OCI-LY1 (cell line): ENCODE data around the gene SLC46A3.

Source experiments
- EZH2 ChIP-seq: fragments of 200-600 bp; sonication (generic), shearing (Covaris generic); IDR thresholded peaks from 2 replicates; pipeline ENCODE4 v1.8.0; 2017; ENCODE audit warnings: borderline replicate concordance, mixed run types, mild to moderate bottlenecking, antibody characterized with exemption, low read length, moderate library complexity, mixed read lengths
- TF ChIP-seq, protein P1 (sequence below): fragments of 200-600 bp; sonication (generic), shearing (Covaris generic); IDR thresholded peaks from 2 replicates; pipeline ENCODE4 v1.5.1; 2017; ENCODE audit warnings: mild to moderate bottlenecking, antibody characterized with exemption, low read length, moderate library complexity, mixed read lengths

- TF ChIP-seq, protein P1, sequence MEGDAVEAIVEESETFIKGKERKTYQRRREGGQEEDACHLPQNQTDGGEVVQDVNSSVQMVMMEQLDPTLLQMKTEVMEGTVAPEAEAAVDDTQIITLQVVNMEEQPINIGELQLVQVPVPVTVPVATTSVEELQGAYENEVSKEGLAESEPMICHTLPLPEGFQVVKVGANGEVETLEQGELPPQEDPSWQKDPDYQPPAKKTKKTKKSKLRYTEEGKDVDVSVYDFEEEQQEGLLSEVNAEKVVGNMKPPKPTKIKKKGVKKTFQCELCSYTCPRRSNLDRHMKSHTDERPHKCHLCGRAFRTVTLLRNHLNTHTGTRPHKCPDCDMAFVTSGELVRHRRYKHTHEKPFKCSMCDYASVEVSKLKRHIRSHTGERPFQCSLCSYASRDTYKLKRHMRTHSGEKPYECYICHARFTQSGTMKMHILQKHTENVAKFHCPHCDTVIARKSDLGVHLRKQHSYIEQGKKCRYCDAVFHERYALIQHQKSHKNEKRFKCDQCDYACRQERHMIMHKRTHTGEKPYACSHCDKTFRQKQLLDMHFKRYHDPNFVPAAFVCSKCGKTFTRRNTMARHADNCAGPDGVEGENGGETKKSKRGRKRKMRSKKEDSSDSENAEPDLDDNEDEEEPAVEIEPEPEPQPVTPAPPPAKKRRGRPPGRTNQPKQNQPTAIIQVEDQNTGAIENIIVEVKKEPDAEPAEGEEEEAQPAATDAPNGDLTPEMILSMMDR = peak; percentile 13; the same call in 1 of the 2 replicates
- TF ChIP-seq EZH2 = no peak
Observed at GRCh38 chr13:28658796-28659620, 59.8 kb downstream of the SLC46A3 start, which contains the start of gene POMP.
